ENCODE data around the gene AP3D1.
A peak's percentile ranks its signal among the peaks of the same experiment; 100 is the strongest.

DNA sequence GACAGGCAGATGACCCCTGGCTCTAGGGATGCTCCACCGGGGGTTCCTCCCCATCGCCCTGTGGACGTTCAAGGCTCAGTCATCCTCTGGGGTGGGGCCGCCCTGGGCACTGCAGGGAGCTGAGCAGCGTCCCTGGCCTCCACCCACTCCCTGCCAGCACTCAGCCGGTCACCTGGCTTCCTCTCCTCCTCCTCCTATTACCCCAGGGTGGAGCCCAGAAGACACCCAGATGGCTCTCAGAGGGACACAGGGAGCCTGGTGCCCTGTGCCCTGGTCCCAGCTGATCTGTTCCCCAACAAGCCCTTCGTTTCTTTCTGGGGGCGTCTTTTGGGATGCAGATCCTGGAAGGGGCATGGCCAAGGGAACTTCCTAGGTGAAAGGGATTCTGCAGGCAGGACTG, 96.6 kb downstream of the AP3D1 start:
- TF ChIP-seq POLR2A (IDR thresholded peaks at IDR 0.05), result peak in 1 of 2 donors; percentile 21
- TF ChIP-seq, protein P1, sequence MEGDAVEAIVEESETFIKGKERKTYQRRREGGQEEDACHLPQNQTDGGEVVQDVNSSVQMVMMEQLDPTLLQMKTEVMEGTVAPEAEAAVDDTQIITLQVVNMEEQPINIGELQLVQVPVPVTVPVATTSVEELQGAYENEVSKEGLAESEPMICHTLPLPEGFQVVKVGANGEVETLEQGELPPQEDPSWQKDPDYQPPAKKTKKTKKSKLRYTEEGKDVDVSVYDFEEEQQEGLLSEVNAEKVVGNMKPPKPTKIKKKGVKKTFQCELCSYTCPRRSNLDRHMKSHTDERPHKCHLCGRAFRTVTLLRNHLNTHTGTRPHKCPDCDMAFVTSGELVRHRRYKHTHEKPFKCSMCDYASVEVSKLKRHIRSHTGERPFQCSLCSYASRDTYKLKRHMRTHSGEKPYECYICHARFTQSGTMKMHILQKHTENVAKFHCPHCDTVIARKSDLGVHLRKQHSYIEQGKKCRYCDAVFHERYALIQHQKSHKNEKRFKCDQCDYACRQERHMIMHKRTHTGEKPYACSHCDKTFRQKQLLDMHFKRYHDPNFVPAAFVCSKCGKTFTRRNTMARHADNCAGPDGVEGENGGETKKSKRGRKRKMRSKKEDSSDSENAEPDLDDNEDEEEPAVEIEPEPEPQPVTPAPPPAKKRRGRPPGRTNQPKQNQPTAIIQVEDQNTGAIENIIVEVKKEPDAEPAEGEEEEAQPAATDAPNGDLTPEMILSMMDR (IDR thresholded peaks at IDR 0.05), result no peak
- no peak for TF ChIP-seq POLR2AphosphoS5 (IDR thresholded peaks at IDR 0.05)
- TF ChIP-seq EP300 (IDR thresholded peaks at IDR 0.05), result no peak
